ENCODE results near the gene CDH22.

Gene CDH22

GRCh38 chr20:46351357-46352058 lies 43.2 kb upstream of the CDH22 start:
- no peak for TF ChIP-seq REST (IDR thresholded peaks at IDR 0.05; ENCODE audit: low read depth)
- no peak for TF ChIP-seq CEBPB (IDR thresholded peaks at IDR 0.05)
- no peak for TF ChIP-seq YY1 (IDR thresholded peaks at IDR 0.05; ENCODE audit: low read depth)
- TF ChIP-seq TCF12 (IDR thresholded peaks at IDR 0.05; ENCODE audit: low read depth): no peak
- no peak for TF ChIP-seq EP300 (IDR thresholded peaks at IDR 0.05; ENCODE audit: borderline replicate concordance)
- no peak for TF ChIP-seq TEAD4 (IDR thresholded peaks at IDR 0.05)
- no peak for TF ChIP-seq RAD21 (IDR thresholded peaks at IDR 0.05; ENCODE audit: low read depth)
- no peak for TF ChIP-seq USF1 (IDR thresholded peaks at IDR 0.05)
- TF ChIP-seq FOXM1 (IDR thresholded peaks at IDR 0.05; ENCODE audit: borderline replicate concordance, low read depth): no peak
- TF ChIP-seq ZBTB7A (IDR thresholded peaks at IDR 0.05; ENCODE audit: low read depth): no peak

- TF ChIP-seq CEBPB (IDR thresholded peaks at IDR 0.05) (no peak), TAF1 (IDR thresholded peaks at IDR 0.05; ENCODE audit: low read depth) (no peak), RAD21 (IDR thresholded peaks at IDR 0.05; ENCODE audit: low read depth) (no peak), USF1 (IDR thresholded peaks at IDR 0.05) (no peak), FOXM1 (IDR thresholded peaks at IDR 0.05; ENCODE audit: borderline replicate concordance, low read depth) (no peak)
These were observed 42.6 kb upstream of the CDH22 start for GRCh38 chr20:46350986-46351267.

GRCh38 chr20:46350201-46350985 lies 42.1 kb upstream of the CDH22 start:
- TF ChIP-seq EGR1 (IDR thresholded peaks at IDR 0.05) (no peak), YY1 (IDR thresholded peaks at IDR 0.05; ENCODE audit: low read depth) (no peak), ZBTB7A (IDR thresholded peaks at IDR 0.05; ENCODE audit: low read depth) (no peak), USF1 (IDR thresholded peaks at IDR 0.05) (no peak), TEAD4 (IDR thresholded peaks at IDR 0.05) (no peak), REST (IDR thresholded peaks at IDR 0.05; ENCODE audit: low read depth) (no peak), TCF12 (IDR thresholded peaks at IDR 0.05; ENCODE audit: low read depth) (no peak), FOXM1 (IDR thresholded peaks at IDR 0.05; ENCODE audit: borderline replicate concordance, low read depth) (no peak), TAF1 (IDR thresholded peaks at IDR 0.05; ENCODE audit: low read depth) (no peak), RAD21 (IDR thresholded peaks at IDR 0.05; ENCODE audit: low read depth) (no peak), CEBPB (IDR thresholded peaks at IDR 0.05) (no peak), CREB1 (IDR thresholded peaks at IDR 0.05; ENCODE audit: low read depth) (no peak), NFIC (IDR thresholded peaks at IDR 0.05) (no peak), MAX (IDR thresholded peaks at IDR 0.05) (no peak), EP300 (IDR thresholded peaks at IDR 0.05; ENCODE audit: borderline replicate concordance) (no peak)

GRCh38 chr20:46349742-46350056 lies 41.4 kb upstream of the CDH22 start:
- no peak for TF ChIP-seq EP300 (IDR thresholded peaks at IDR 0.05; ENCODE audit: borderline replicate concordance)
- TF ChIP-seq CREB1 (IDR thresholded peaks at IDR 0.05; ENCODE audit: low read depth): no peak
- no peak for TF ChIP-seq TEAD4 (IDR thresholded peaks at IDR 0.05)
- no peak for TF ChIP-seq TCF12 (IDR thresholded peaks at IDR 0.05; ENCODE audit: low read depth)
- no peak for TF ChIP-seq NFIC (IDR thresholded peaks at IDR 0.05)
- TF ChIP-seq MAX (IDR thresholded peaks at IDR 0.05): no peak
- no peak for TF ChIP-seq FOXM1 (IDR thresholded peaks at IDR 0.05; ENCODE audit: borderline replicate concordance, low read depth)
- no peak for TF ChIP-seq EGR1 (IDR thresholded peaks at IDR 0.05)
- TF ChIP-seq CEBPB (IDR thresholded peaks at IDR 0.05): no peak
- TF ChIP-seq USF1 (IDR thresholded peaks at IDR 0.05): no peak
- no peak for TF ChIP-seq ZBTB7A (IDR thresholded peaks at IDR 0.05; ENCODE audit: low read depth)
- no peak for TF ChIP-seq YY1 (IDR thresholded peaks at IDR 0.05; ENCODE audit: low read depth)
- no peak for TF ChIP-seq TAF1 (IDR thresholded peaks at IDR 0.05; ENCODE audit: low read depth)
- no peak for TF ChIP-seq RAD21 (IDR thresholded peaks at IDR 0.05; ENCODE audit: low read depth)
- TF ChIP-seq REST (IDR thresholded peaks at IDR 0.05; ENCODE audit: low read depth): no peak
